ENCODE measurements around the gene PREX1.
"Not testable (repeated sequence)": the region's sequence is repeated elsewhere in the genome, so short reads cannot be mapped to it uniquely, and the experiment has no call there.

Gene PREX1

DNA sequence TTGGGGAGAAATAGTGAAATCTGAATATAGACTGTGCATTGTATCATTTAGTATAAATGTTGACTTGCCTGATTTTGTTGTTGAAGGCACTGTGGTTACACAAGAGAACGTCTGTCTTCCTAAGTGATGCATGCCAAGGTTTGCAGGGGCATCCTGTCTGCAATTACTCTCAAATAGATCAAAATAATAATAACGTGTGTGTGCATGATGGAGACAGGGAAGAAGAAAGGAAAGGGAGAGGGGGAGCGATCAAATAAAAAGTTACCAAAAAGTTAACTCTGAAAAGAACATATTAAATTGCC is 14.4 kb downstream of the PREX1 start:
- no peak for DNase-seq (ENCODE audit: low read depth)
- TF ChIP-seq POLR2A (IDR thresholded peaks at IDR 0.05; ENCODE audit: extremely low read depth, insufficient read length) (no peak), MYC (IDR thresholded peaks at IDR 0.05; ENCODE audit: low read depth, low read length) (no peak)
- TF ChIP-seq, protein P1, sequence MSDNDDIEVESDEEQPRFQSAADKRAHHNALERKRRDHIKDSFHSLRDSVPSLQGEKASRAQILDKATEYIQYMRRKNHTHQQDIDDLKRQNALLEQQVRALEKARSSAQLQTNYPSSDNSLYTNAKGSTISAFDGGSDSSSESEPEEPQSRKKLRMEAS (IDR thresholded peaks at IDR 0.05; ENCODE audit: low read depth, low read length): no peak
- TF ChIP-seq, protein P2, sequence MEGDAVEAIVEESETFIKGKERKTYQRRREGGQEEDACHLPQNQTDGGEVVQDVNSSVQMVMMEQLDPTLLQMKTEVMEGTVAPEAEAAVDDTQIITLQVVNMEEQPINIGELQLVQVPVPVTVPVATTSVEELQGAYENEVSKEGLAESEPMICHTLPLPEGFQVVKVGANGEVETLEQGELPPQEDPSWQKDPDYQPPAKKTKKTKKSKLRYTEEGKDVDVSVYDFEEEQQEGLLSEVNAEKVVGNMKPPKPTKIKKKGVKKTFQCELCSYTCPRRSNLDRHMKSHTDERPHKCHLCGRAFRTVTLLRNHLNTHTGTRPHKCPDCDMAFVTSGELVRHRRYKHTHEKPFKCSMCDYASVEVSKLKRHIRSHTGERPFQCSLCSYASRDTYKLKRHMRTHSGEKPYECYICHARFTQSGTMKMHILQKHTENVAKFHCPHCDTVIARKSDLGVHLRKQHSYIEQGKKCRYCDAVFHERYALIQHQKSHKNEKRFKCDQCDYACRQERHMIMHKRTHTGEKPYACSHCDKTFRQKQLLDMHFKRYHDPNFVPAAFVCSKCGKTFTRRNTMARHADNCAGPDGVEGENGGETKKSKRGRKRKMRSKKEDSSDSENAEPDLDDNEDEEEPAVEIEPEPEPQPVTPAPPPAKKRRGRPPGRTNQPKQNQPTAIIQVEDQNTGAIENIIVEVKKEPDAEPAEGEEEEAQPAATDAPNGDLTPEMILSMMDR (IDR thresholded peaks at IDR 0.05; ENCODE audit: low read depth, low read length): no peak
- no peak overlapping the region for H3K4me3 ChIP-seq (ENCODE audit: low read depth, low read length)

DNA sequence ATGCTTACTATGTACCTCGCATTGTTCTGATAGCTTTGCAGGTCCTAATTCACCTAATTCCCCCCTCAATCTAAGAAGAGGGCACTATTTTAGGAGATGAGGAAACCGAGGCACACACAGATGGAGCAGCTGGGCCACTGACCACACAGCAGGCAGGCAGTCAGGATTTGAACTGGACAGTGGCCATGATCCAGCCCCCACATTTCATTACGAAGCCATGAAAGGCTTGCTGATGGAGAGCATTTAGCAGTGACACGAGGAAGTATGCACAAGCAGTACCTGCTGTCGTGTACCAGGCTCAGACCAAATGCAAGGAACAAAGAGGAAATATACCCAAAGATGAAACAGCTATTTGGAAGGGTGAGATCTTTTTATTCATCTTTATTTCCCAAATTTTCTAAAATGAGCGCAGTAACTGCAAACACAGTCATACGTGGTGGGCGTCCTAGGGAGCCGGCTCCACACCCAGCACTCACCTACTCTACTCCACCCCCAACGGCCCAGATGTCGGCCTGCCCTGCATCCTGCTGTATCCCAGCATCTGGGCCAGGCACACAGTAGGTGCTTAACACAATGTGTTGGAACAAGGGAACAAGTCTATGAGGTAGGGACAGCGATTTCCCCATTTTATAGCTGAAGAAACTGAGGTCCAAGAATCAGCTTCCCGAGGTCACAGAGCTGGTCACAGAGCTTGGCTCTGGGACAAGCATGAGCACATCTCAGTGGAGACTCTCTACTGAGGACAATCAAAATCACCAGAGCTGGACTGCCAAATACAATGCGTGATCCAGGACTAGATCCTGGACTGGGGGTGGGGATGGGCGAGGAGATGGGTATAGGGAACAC is 15.0 kb downstream of the PREX1 start:
- TF ChIP-seq, protein P1 (IDR thresholded peaks at IDR 0.05; ENCODE audit: low read depth, low read length): no peak
- TF ChIP-seq POLR2A (IDR thresholded peaks at IDR 0.05; ENCODE audit: extremely low read depth, insufficient read length): no peak
- TF ChIP-seq, protein P2 (IDR thresholded peaks at IDR 0.05; ENCODE audit: low read depth, low read length): no peak
- TF ChIP-seq MYC (IDR thresholded peaks at IDR 0.05; ENCODE audit: low read depth, low read length): no peak
- DNase-seq (ENCODE audit: low read depth): no peak
- no peak overlapping the region for H3K4me3 ChIP-seq (ENCODE audit: low read depth, low read length)

DNA sequence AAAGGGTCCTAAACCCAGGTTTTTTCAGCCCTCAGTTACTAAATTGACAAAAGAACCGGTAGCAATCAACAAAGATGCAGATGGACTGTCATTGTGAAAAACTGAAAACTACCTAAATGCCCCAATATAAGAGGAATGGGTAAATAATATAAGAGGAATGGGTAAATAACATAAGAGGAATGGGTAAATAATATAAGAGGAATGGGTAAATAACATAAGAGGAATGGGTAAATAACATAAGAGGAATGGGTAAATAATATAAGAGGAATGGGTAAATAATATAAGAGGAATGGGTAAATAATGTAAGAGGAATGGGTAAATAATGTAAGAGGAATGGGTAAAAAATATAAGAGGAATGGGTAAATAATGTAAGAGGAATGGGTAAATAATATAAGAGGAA is 15.7 kb downstream of the PREX1 start:
- DNase-seq (ENCODE audit: low read depth); H3K4me3 ChIP-seq (ENCODE audit: low read depth, low read length): not testable (repeated sequence)

DNA sequence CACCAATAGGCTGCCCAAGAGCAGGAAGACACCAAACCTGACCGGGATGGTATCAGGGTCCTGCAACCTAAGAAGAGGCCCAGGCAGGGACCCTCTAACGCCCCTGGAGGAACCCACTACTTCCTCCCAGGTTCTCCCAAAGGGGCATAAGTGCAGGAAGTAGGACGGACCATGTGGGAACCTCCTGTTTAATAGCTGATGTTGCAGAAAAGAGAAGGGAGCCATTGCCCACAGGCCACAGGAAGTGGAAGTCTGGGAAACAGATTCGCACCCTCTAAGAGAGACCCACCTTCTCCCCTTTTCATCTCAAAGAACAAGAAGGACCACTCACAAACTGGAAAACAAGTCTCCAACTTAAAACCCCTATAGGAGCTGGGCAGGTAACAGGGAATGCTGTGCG is 18.1 kb downstream of the PREX1 start:
- DNase-seq (ENCODE audit: low read depth): peak; percentile 46
- no peak overlapping the region for H3K4me3 ChIP-seq (ENCODE audit: low read depth, low read length)
- TF ChIP-seq MYC (IDR thresholded peaks at IDR 0.05; ENCODE audit: low read depth, low read length): no peak
- TF ChIP-seq, protein P1 (IDR thresholded peaks at IDR 0.05; ENCODE audit: low read depth, low read length): 0 out of 2 replicates have a peak, but pooled peaks have one; percentile 29
- no peak for TF ChIP-seq POLR2A (IDR thresholded peaks at IDR 0.05; ENCODE audit: extremely low read depth, insufficient read length)

DNA sequence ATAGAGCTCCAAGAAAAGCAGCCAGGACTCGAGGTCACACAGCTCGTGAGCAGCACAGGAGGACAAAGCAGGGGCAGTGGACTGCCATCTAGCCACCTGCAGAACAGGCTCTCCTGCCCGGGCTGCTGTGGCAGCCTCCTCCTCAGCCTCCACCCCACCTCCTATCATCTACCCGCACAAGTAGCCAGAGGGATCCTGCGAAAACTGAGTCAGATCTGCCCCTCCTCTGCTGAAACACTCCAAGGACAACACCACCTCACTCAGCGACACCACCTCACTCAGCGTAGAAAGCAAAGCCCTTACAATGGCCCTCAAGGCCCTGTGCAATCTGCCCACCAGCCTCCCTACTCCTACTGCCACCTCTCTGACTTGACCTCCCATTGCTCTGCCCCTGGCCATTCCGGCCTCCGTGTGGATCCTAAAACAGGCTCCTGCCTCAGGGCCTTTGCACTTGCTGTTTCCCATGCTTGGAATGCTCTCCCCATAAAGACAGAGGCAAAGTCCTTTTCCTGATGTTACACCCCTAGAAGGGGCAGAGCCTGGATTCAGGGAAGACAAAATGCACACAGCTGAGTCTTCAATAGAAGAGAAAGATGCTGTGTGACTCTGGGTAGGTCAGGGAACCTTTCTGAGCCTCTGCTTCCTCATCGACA is 19.3 kb downstream of the PREX1 start:
- no peak for DNase-seq (ENCODE audit: low read depth)
- TF ChIP-seq, protein P2 (IDR thresholded peaks at IDR 0.05; ENCODE audit: low read depth, low read length): no peak
- TF ChIP-seq MYC (IDR thresholded peaks at IDR 0.05; ENCODE audit: low read depth, low read length) (no peak), POLR2A (IDR thresholded peaks at IDR 0.05; ENCODE audit: extremely low read depth, insufficient read length) (no peak)
- TF ChIP-seq, protein P1 (IDR thresholded peaks at IDR 0.05; ENCODE audit: low read depth, low read length): no peak
- no peak overlapping the region for H3K4me3 ChIP-seq (ENCODE audit: low read depth, low read length)

DNA sequence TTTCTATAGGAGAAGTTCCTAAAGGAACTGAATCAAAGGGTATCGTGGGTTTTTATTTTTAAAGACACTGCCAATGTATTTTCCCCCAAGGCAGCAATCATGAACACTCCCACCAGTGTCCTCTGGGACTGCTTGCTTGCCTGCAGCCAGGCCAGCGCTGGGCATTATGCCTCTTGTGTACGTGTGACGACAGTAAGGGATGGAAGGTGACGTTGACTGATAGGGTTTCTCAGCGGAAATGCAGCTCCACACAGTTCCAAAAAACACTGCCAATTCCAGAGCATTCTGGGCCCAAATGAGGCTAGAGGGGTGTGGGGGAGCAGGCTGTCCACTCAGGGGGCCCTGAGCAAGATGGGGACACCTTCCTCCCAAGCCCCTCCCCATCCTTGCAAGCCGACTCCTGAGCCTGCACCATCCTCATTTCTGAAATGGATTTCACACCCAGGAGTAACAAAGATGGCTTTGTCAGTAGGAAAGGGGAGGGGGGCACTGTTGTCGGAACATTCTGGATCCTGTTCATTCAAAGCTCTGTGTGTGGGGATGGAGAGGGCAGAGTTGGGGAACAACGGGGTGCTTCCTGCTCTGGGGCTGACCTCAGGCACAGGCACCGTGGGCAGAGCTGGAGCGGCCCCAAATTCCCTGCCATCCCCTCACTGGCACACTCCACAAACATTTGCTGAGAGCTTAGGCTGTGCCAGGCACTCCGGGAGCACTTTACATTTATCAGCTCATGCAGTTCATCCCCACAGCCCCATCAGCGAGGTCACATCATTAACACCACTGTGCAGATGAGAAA is 20.0 kb downstream of the PREX1 start:
- TF ChIP-seq POLR2A (IDR thresholded peaks at IDR 0.05; ENCODE audit: extremely low read depth, insufficient read length) (no peak), MYC (IDR thresholded peaks at IDR 0.05; ENCODE audit: low read depth, low read length) (no peak)
- TF ChIP-seq, protein P1 (IDR thresholded peaks at IDR 0.05; ENCODE audit: low read depth, low read length): no peak
- TF ChIP-seq, protein P2 (IDR thresholded peaks at IDR 0.05; ENCODE audit: low read depth, low read length): no peak
- H3K4me3 ChIP-seq (ENCODE audit: low read depth, low read length): no peak overlapping the region
- DNase-seq (ENCODE audit: low read depth): no peak
